Naive thymus-derived CD4-positive, alpha-beta T cell (primary cell): ENCODE measurements around the gene MED10. TPM values are rescaled to one million over a fixed set of nuclear protein-coding genes. Genes with fewer than 3 reads are reported as not detected.

ENCODE experiments used
- ATAC-seq: fragments of 150-1000 bp; cut with Tn5 transposase; 2 replicates; pipeline ENCODE4 v1.10.0; 2021; ENCODE audit warnings: mild to moderate bottlenecking, moderate library complexity
- CTCF ChIA-PET: fragments of 350-600 bp; sonication (Branson Sonifier 250); formaldehyde crosslinking; loops from one replicate; lab custom pipeline; 2021; ENCODE audit warnings: antibody characterized with exemption; lab: Charles Lee
- POLR2A ChIA-PET: fragments of 350-600 bp; sonication (Branson Sonifier 250); formaldehyde crosslinking; loops from one replicate; lab custom pipeline; 2021; ENCODE audit warnings: antibody characterized with exemption, inconsistent platforms; lab: Charles Lee
- DNase-seq, 9 donors: peaks; one replicate each; pipeline versions ENCODE4 v3.0.0 to v3.0.0-alpha.2; 2020 to 2022; ENCODE audit warnings: mixed read lengths in 1 of 9
- H3K27ac ChIP-seq: one replicate; pipeline ENCODE4 v1.7.0; 2013; ENCODE audit warnings: mild to moderate bottlenecking, low read depth, low read length, moderate library complexity
- H3K27me3 ChIP-seq, 2 donors: one replicate each; pipeline ENCODE4 v1.7.0; 2013; ENCODE audit warnings: low read length in 2 of 2, mild to moderate bottlenecking in 2 of 2, moderate library complexity in 2 of 2; ENCODE audit not compliant: control insufficient read depth in 2 of 2, insufficient read depth in 2 of 2
- H3K36me3 ChIP-seq, 3 experiments: 1 replicate in 2 of 3; 2 replicates in 1 of 3; pipeline ENCODE4 v1.7.0; 2013; ENCODE audit warnings: low read length in 3 of 3, mild to moderate bottlenecking in 3 of 3, moderate library complexity in 1 of 3; ENCODE audit not compliant: insufficient read depth in 3 of 3, control insufficient read depth in 2 of 3
- H3K4me1 ChIP-seq, 2 donors: one replicate each; pipeline ENCODE4 v1.7.0; 2013; ENCODE audit warnings: low read length in 2 of 2, mild to moderate bottlenecking in 2 of 2, moderate library complexity in 1 of 2; ENCODE audit not compliant: control insufficient read depth in 2 of 2, insufficient read depth in 2 of 2
- H3K4me3 ChIP-seq: 2 replicates; pipeline ENCODE4 v1.7.0; 2013; ENCODE audit warnings: mild to moderate bottlenecking, low read length
- H3K9me3 ChIP-seq, 3 experiments: 1 replicate in 2 of 3; 2 replicates in 1 of 3; pipeline ENCODE4 v1.7.0; 2013; ENCODE audit warnings: low read length in 3 of 3; ENCODE audit not compliant: control insufficient read depth in 2 of 3
- H3K27ac Mint-ChIP-seq, 9 donors: one replicate each; pipeline ENCODE4 v1.8.0; 2020 to 2022; ENCODE audit warnings: mixed read lengths in 9 of 9, mild to moderate bottlenecking in 8 of 9, moderate library complexity in 5 of 9, inconsistent platforms in 2 of 9
- H3K27me3 Mint-ChIP-seq, 5 donors: one replicate each; pipeline ENCODE4 v1.8.0; 2021 to 2022; ENCODE audit warnings: mixed read lengths in 5 of 5, mild to moderate bottlenecking in 1 of 5
- H3K36me3 Mint-ChIP-seq, 5 donors: one replicate each; pipeline ENCODE4 v1.8.0; 2020 to 2022; ENCODE audit warnings: mixed read lengths in 5 of 5, mild to moderate bottlenecking in 3 of 5, inconsistent platforms in 1 of 5
- H3K4me1 Mint-ChIP-seq, 7 donors: one replicate each; pipeline ENCODE4 v1.8.0; 2020 to 2022; ENCODE audit warnings: mixed read lengths in 7 of 7, mild to moderate bottlenecking in 3 of 7, inconsistent platforms in 1 of 7
- H3K4me3 Mint-ChIP-seq, 10 donors: one replicate each; pipeline ENCODE4 v1.8.0; 2020 to 2022; ENCODE audit warnings: mild to moderate bottlenecking in 10 of 10, mixed read lengths in 10 of 10, moderate library complexity in 6 of 10, inconsistent platforms in 2 of 10
- H3K9me3 Mint-ChIP-seq, 11 donors: one replicate each; pipeline ENCODE4 v1.8.0; 2020 to 2022; ENCODE audit warnings: mixed read lengths in 11 of 11, mild to moderate bottlenecking in 4 of 11, inconsistent platforms in 1 of 11, moderate library complexity in 1 of 11
- intact Hi-C, 2 donors: fragments of 100-400 bp; cut with micrococcal nuclease; formaldehyde crosslinking; loops; one replicate each; pipeline ENCODE4 v1.15.1; 2023
- polyA plus RNA-seq, 2 donors: library from polyadenylated mRNA; unstranded; fragments of 300-500 nt; fragmentation: Illumina TruSeq; gene quantifications; one replicate each; pipeline ENCODE4 v1.2.3, GENCODE V29; 2021
- total RNA-seq, 6 experiments: library from RNA in 5 of 6; stranded (reverse) in 5 of 6; gene quantifications; 1 replicate in 5 of 6; 2 replicates in 1 of 6; pipeline ENCODE4 v1.2.3 and lab custom pipeline; 2021 to 2026

Gene MED10
- total and polyA plus RNA-seq, 7 experiments from 2014 or later = 46.0 to 121 (median 62.2) TPM

GRCh38 chr5:6349387-6349786 is 29.0 kb downstream of the MED10 start:
- Histone ChIP-seq H3K27ac (no peak overlapping the region), H3K27me3 (no peaks in the 10 kb centered on the region), H3K36me3 (no peaks in the 10 kb centered on the region), H3K4me3 (no peak overlapping the region), H3K9me3 (no peaks in the 10 kb centered on the region), H3K4me1 (no peaks in the 10 kb centered on the region)
- ATAC-seq = no peak
- peaks cover 0 to 3% (median 0%) of the 10 kb centered on the region in 5 donors for H3K27me3 Mint-ChIP-seq
- ChIA-PET CTCF (no interaction called here), POLR2A (no interaction called here)
- DNase-seq = no peak
- H3K36me3 Mint-ChIP-seq = peaks cover 0 to 4% (median 0%) of the 10 kb centered on the region in 5 donors
- H3K27ac Mint-ChIP-seq = no peak overlapping the region
- no peak overlapping the region for H3K4me3 Mint-ChIP-seq
- intact Hi-C loops = no loop called here
- peaks cover 0 to 16% (median 10%) of the 10 kb centered on the region in 7 donors for H3K4me1 Mint-ChIP-seq
- H3K9me3 Mint-ChIP-seq = no peaks in the 10 kb centered on the region

GRCh38 chr5:6348476-6349000 is 29.8 kb downstream of the MED10 start:
- ChIA-PET POLR2A (no interaction called here), CTCF (no interaction called here)
- Histone ChIP-seq H3K9me3 (no peaks in the 10 kb centered on the region), H3K27ac (no peak overlapping the region), H3K27me3 (no peaks in the 10 kb centered on the region), H3K4me1 (no peaks in the 10 kb centered on the region), H3K36me3 (no peaks in the 10 kb centered on the region), H3K4me3 (no peak overlapping the region)
- Mint-ChIP-seq H3K4me3 (no peak overlapping the region), H3K27ac (no peak overlapping the region), H3K4me1 (peaks cover 0 to 16% (median 10%) of the 10 kb centered on the region in 7 donors), H3K27me3 (peaks cover 0 to 3% (median 0%) of the 10 kb centered on the region in 5 donors), H3K9me3 (no peaks in the 10 kb centered on the region), H3K36me3 (peaks cover 0 to 4% (median 0%) of the 10 kb centered on the region in 5 donors)
- ATAC-seq (no peak), DNase-seq (no peak)
- intact Hi-C loops = no loop called here

DNA sequence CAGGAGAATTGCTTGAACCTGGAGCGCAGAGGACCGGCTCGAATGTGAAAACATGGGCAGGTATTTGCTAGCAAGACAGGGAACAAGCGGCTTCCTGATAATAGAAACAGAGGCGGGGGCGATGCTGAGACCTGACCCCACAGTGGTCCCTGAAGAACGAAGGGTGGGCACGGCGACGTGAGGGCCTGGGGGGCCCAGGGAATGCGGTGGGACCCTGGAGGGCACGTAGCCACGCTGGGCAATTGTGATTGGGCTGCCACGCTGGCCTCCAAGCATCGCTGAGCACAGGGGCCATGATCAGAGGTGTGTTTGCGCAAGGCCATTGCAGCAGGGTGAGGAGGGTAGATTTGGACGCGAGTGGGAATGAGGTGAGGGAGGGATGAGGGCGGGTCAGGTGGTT is 30.7 kb downstream of the MED10 start:
- H3K4me3 Mint-ChIP-seq = no peak overlapping the region
- intact Hi-C loops = no loop called here
- H3K27me3 ChIP-seq = no peaks in the 10 kb centered on the region
- DNase-seq (no peak), ATAC-seq (no peak)
- H3K4me3 ChIP-seq = no peak overlapping the region
- H3K9me3 ChIP-seq = no peaks in the 10 kb centered on the region
- POLR2A ChIA-PET = no interaction called here
- no peak overlapping the region for H3K27ac Mint-ChIP-seq
- H3K4me1 Mint-ChIP-seq = peaks cover 0 to 16% (median 10%) of the 10 kb centered on the region in 7 donors
- H3K36me3 ChIP-seq = no peaks in the 10 kb centered on the region
- no peaks in the 10 kb centered on the region for H3K9me3 Mint-ChIP-seq
- peaks cover 0 to 4% (median 0%) of the 10 kb centered on the region in 5 donors for H3K36me3 Mint-ChIP-seq
- peaks cover 0 to 3% (median 0%) of the 10 kb centered on the region in 5 donors for H3K27me3 Mint-ChIP-seq
- H3K27ac ChIP-seq = no peak overlapping the region
- CTCF ChIA-PET = no interaction called here
- no peaks in the 10 kb centered on the region for H3K4me1 ChIP-seq

- H3K9me3 ChIP-seq = no peaks in the 10 kb centered on the region
- ATAC-seq = no peak
- H3K4me1 ChIP-seq = no peaks in the 10 kb centered on the region
- no peak overlapping the region for H3K4me3 ChIP-seq
- no peak for DNase-seq
- peaks cover 0 to 4% (median 0%) of the 10 kb centered on the region in 5 donors for H3K27me3 Mint-ChIP-seq
- H3K4me1 Mint-ChIP-seq = peaks cover 0 to 12% (median 7%) of the 10 kb centered on the region in 7 donors
- H3K27ac Mint-ChIP-seq = no peak overlapping the region
- no peak overlapping the region for H3K4me3 Mint-ChIP-seq
- no peaks in the 10 kb centered on the region for H3K36me3 ChIP-seq
- intact Hi-C loops = no loop called here
- ChIA-PET POLR2A (no interaction called here), CTCF (no interaction called here)
- H3K9me3 Mint-ChIP-seq = no peaks in the 10 kb centered on the region
- H3K36me3 Mint-ChIP-seq = peaks cover 0 to 4% (median 0%) of the 10 kb centered on the region in 5 donors
- no peak overlapping the region for H3K27ac ChIP-seq
- H3K27me3 ChIP-seq = no peaks in the 10 kb centered on the region
Observed at GRCh38 chr5:6347165-6347564, 31.2 kb downstream of the MED10 start.

- Histone ChIP-seq H3K27me3 (no peaks in the 10 kb centered on the region), H3K4me3 (no peak overlapping the region), H3K9me3 (no peaks in the 10 kb centered on the region), H3K27ac (no peak overlapping the region), H3K36me3 (no peaks in the 10 kb centered on the region), H3K4me1 (no peaks in the 10 kb centered on the region)
- no peaks in the 10 kb centered on the region for H3K9me3 Mint-ChIP-seq
- CTCF ChIA-PET = no interaction called here
- no peak overlapping the region for H3K27ac Mint-ChIP-seq
- no peak for DNase-seq
- POLR2A ChIA-PET = no interaction called here
- H3K27me3 Mint-ChIP-seq = peaks cover 0 to 4% (median 0%) of the 10 kb centered on the region in 5 donors
- H3K36me3 Mint-ChIP-seq = peaks cover 0 to 4% (median 0%) of the 10 kb centered on the region in 5 donors
- no peak overlapping the region for H3K4me3 Mint-ChIP-seq
- no peaks in the 10 kb centered on the region for H3K4me1 Mint-ChIP-seq
- intact Hi-C loops = no loop called here
- ATAC-seq = no peak
Observed at GRCh38 chr5:6344593-6344989, 33.8 kb downstream of the MED10 start.

DNA sequence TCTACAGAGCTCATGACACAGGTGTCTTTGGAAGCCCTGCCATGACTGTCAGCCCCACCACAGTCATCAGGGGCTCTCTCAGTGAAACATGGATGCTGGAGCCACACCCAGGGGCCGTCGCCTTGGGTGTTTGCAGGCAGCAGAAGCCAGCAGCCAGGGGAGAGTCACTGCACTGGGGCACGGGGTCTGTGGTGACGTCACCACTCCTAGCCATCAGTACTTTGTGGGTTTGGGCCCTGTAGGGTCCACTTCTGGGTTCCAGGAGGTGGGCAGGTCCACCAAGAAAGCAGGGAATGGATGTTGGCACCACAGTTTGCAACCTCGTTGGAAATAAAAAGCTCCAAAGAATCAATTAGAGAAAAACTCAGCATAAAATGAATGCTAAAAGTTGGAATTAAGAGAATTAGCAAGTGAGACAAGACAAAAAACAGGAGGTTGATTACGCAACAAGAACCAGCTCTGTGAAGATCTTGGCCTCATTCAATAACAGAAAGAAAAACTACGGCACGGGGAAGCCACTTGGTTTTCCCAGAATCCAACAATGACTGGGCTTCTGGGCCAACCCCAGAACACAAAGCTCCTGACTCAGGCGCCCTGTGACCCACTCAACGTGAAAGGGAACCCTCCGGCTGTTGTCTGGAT is 34.3 kb downstream of the MED10 start:
- H3K27me3 Mint-ChIP-seq = peaks cover 0 to 4% (median 0%) of the 10 kb centered on the region in 5 donors
- ATAC-seq = no peak
- Histone ChIP-seq H3K4me1 (no peaks in the 10 kb centered on the region), H3K36me3 (no peaks in the 10 kb centered on the region), H3K9me3 (no peaks in the 10 kb centered on the region), H3K4me3 (no peak overlapping the region), H3K27ac (no peak overlapping the region), H3K27me3 (no peaks in the 10 kb centered on the region)
- no peaks in the 10 kb centered on the region for H3K4me1 Mint-ChIP-seq
- intact Hi-C loops = no loop called here
- ChIA-PET POLR2A (no interaction called here), CTCF (no interaction called here)
- no peak overlapping the region for H3K27ac Mint-ChIP-seq
- no peaks in the 10 kb centered on the region for H3K9me3 Mint-ChIP-seq
- DNase-seq = no peak
- H3K4me3 Mint-ChIP-seq = no peak overlapping the region
- H3K36me3 Mint-ChIP-seq = peaks cover 0 to 4% (median 0%) of the 10 kb centered on the region in 5 donors
